Endometrium (tissue), 2 donors: ENCODE data around the gene SFT2D1.

ENCODE experiments used
- FAIRE-seq: peaks from 2 replicates; lab custom pipeline; 2012; peaks lifted over from hg19 to GRCh38; lab: Jason Lieb, UNC
- donor health status: control.
- donor health status: control.

SFT2D1 gene

GRCh38 chr6:166333172-166333995, 9.0 kb downstream of the SFT2D1 start:
- no peak for FAIRE-seq

DNA sequence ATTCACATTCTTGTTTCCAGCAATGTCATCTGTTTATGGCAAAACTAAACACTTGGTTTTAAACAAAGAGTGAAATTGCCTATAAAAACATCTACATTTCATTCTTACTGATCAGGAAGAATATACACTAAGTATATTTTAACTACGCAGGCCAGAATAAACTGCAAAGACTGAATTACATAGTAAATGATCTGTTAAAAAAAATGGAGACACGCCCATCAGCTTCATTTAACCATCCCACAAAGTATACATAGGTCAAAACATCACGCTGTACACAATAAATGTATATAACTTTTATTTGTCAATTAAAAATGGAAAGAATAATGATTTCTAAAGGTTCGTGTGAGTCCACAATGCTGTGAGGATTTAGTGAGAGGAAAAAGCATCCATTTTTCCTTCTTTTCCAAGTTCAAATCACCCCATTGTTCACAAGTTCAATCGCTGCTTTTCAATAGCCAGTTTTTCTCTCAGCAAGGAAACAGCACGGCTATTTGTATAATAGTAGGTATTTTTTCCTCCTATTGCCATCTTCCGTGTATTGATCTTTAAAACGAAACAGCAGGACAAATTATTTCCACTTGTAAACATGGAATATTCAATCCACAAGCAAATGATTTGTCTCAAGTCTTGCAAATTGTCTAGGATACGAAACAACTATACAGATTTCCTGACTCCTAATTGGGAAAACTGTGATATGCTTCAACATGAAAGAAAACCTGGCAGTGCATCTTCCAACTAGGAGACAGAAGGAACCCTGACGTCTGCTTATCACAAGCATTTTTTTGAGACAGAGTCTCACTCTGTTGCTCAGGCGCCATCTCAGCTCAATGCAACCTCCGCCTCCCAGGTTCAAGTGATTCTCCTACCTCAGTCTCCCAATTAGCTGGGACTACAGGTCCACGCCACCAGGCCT, 10.6 kb downstream of the SFT2D1 start:
- no peak for FAIRE-seq

GRCh38 chr6:166330612-166331011, 11.7 kb downstream of the SFT2D1 start:
- FAIRE-seq = no peak

DNA sequence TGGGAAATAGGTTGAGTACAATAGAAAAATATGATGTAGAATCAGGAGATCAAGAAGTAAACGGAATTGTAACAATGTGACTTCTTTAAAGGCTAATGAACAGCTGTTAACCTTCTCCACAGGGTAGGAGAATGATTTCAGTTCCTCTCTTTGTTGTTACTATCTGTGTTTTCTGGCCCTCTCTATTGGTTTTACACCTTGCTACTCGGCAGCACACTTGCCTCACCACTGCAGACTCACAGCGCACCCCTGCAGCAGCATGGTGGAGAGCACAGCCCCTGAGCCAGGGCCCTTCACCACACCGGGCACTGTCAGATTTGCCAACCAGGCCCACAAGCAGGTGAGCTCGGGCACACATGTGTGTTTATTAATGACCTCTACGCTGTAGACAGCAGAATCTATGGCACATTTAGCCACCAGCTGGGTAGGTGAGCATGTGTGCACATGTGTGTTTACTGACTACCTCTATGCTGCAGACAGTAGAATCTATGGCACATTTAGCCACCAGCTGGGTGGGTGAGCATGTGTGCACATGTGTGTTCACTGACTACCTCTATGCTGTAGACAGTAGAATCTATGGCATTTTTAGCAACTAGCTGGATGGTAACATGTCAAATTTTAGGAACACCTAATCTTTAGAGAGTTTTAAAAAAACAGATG, 16.8 kb downstream of the SFT2D1 start:
- FAIRE-seq = no peak

DNA sequence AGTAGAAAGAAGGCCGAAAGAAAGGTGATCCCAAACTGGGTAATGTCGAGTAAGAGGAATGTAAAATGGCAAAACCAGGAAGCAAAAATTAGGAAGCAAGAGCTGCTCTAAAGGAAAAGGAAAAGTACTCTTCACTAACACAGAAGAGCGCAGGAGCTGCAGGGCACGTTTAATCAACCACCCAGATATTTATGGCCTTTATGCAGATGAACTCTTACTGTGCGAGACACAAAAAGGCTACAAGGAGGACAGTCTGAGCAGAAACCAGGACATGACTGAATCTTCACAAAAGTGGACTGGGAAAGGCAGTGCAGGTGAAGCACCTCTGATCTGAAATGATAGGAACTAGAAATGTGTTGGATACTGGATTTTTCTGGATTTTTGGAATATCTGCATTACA, 18.9 kb downstream of the SFT2D1 start:
- FAIRE-seq = no peak

DNA sequence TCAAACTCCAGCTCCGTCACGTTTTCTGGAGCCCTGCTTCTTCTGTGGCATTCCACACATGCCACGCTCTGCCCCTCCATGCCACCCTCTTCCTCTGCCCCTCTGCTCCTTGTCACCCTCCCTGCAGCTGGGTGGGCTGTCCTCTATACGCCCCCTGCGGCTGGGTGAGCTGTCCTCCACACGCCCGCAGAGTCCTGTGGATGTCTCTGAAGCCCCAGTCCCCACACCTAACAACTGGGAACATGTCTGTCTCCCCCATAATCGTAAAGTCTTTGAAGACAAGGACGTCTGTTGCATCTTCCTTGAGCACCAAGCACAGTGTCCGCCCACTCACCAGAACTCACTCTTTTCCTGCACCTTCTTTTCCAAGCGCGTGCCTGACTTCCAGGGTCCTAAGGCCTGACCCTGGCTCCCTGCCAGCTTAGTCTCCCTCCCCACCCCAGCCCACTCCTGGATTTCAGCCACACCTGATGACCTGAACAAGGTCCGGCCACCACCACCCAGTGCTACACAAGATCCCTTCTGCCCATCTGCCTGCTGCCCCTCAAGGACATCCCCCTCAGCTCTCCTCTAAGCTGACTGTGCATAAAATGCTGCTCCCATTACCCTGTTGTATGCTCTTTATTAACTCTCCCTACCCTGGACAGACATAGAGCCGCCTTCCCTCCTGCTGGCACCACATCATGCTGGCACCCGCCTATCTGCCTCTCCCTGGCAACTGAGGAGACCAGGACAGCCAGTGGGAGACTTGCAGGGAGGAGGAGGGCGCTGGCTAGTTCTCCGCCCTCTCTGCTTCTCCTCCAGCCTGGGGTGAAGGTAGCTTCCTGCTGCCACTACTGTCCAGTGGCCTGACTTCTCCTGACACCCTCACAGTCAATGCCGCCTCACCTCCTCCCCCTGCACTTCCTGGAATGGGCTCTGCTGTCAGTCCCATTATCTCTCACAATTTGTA, 23.4 kb downstream of the SFT2D1 start:
- FAIRE-seq = no peak

DNA sequence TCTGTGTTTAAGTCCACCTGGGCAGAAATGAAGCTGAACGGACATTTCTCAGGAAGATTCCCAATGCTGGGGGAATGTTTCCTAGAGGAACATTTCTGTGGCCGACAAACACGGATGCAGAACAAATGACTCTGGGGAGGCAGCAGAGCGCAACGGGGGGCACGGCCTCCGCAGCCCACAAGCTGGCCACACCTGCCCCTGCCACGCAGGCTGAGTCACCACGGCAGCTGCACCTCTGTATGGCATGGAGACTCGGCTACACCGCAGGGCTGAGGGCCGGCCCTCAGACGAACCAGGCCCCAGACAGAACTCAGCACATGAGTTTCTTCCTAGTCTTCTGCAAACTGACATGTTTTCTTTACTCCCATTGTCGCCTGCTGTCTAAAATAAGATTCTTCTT, 24.1 kb downstream of the SFT2D1 start:
- FAIRE-seq = no peak

GRCh38 chr6:166317261-166318212, 24.8 kb downstream of the SFT2D1 start:
- FAIRE-seq = no peak

- FAIRE-seq = no peak
Measured at GRCh38 chr6:166315436-166315835, 26.9 kb downstream of the SFT2D1 start.

- FAIRE-seq = no peak
Measured at GRCh38 chr6:166314454-166314853, 27.9 kb downstream of the SFT2D1 start.

GRCh38 chr6:166313255-166314070, 28.9 kb downstream of the SFT2D1 start:
- no peak for FAIRE-seq

DNA sequence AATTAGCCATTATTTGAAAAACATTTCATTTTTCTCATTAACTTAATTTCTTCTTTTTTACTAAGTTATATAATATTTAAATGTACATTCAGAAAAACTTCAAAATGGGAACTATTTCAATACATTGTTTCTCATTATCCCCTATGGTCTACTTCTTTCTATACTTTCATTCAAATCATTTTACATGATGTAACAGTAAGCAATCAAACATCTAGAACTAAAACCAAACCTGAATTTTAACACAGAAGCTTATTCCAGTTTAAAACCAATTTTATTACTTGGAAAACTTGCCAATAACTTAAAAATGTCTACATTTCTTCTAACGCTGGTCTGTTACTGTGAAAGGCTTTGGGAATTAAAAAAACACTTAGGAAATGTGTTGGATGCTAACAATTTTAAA, 29.5 kb downstream of the SFT2D1 start:
- FAIRE-seq = no peak

DNA sequence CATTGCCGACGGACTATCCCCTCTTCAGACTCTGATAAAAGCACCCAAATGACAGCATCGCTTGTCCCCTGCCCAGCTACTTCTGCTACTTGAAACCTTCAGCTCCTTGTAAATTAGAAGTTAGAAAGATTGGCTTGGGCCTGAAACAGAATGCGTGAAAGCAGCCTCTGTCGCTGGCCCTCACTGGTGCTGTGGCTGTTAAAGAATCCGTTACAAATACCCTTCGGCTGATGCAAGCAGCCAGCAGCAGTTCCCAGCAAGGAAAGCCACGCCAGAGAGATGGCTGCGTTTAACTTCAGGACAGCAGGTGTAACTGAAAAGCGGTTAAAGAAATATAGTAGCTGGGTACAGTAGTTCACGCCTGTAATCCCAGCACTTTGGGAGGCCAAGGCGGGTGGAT, 31.7 kb downstream of the SFT2D1 start:
- FAIRE-seq = no peak

DNA sequence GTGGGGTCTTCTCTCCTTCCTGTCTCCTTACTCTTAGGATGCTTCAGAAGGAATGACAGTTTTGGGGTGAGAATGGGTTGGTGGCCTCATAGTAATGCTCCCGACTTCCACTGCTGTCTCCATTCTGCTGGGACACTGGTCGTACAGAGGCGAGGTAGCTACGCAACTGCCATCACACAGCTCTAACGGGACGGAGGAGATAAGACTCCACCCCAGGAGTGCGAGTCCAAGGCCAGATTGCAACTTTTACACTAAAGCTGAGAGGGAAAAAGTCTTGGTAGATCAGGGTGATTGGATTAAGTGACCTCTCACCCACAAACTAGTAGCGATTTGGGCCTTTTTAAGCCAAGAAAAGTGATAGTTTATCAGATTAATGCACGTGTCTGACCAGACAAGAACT, 32.4 kb downstream of the SFT2D1 start:
- no peak for FAIRE-seq

- no peak for FAIRE-seq
Measured at GRCh38 chr6:166308769-166309589, 33.4 kb downstream of the SFT2D1 start.

GRCh38 chr6:166308033-166308768, 34.1 kb downstream of the SFT2D1 start, which contains the start of gene PRR18:
TSS of gene PRR18 (minus strand) at chr6:166308392. CDS start at chr6:166308142, 250 bp downstream.
- FAIRE-seq = no peak
